ENCODE results near the gene CNKSR3.

Gene CNKSR3

GRCh38 chr6:154478021-154478700 is 32.3 kb downstream of the CNKSR3 start:
- DNase-seq: peak; percentile 15

GRCh38 chr6:154476494-154476893 is 34.0 kb downstream of the CNKSR3 start:
- no peak for DNase-seq

GRCh38 chr6:154474648-154475428 is 35.6 kb downstream of the CNKSR3 start:
- DNase-seq: peak; percentile 56

GRCh38 chr6:154473324-154473723 is 37.2 kb downstream of the CNKSR3 start:
- peak; percentile 10 for DNase-seq

- peak; percentile 34 for DNase-seq
Observed at GRCh38 chr6:154471609-154472362, 38.7 kb downstream of the CNKSR3 start.

- no peak for DNase-seq
Observed at GRCh38 chr6:154469306-154469935, 41.1 kb downstream of the CNKSR3 start.

- DNase-seq: no peak
Observed at GRCh38 chr6:154468760-154469159, 41.7 kb downstream of the CNKSR3 start.

GRCh38 chr6:154466971-154467679 is 43.4 kb downstream of the CNKSR3 start:
- no peak for DNase-seq

GRCh38 chr6:154466139-154466538 is 44.3 kb downstream of the CNKSR3 start:
- no peak for DNase-seq

GRCh38 chr6:154463573-154464419 is 46.7 kb downstream of the CNKSR3 start:
- DNase-seq: no peak

- peak; percentile 21 for DNase-seq
Observed at GRCh38 chr6:154462425-154462824, 48.1 kb downstream of the CNKSR3 start.

- no peak for DNase-seq
Observed at GRCh38 chr6:154461348-154461747, 49.1 kb downstream of the CNKSR3 start.

GRCh38 chr6:154460306-154461071 is 50.0 kb downstream of the CNKSR3 start:
- peak; percentile 13 for DNase-seq

GRCh38 chr6:154459513-154459912 is 51.0 kb downstream of the CNKSR3 start:
- peak; percentile 8 for DNase-seq

- DNase-seq: no peak
Observed at GRCh38 chr6:154458565-154459470, 51.7 kb downstream of the CNKSR3 start.

- peak; percentile 51 for DNase-seq
Observed at GRCh38 chr6:154457881-154458284, 52.6 kb downstream of the CNKSR3 start.

- DNase-seq: peak; percentile 22
Observed at GRCh38 chr6:154457046-154457713, 53.3 kb downstream of the CNKSR3 start.

GRCh38 chr6:154453329-154453728 is 57.2 kb downstream of the CNKSR3 start:
- no peak for DNase-seq

GRCh38 chr6:154450498-154450897 is 60.0 kb downstream of the CNKSR3 start:
- peak; percentile 69 for DNase-seq

Data from DMS53 (cell line).